Kidney (tissue), 14 donors: ENCODE results near the gene MUC5AC. TPM values are rescaled to one million over a fixed set of nuclear protein-coding genes. Genes with fewer than 3 reads are reported as not detected.

Source experiments
- DNase-seq, 5 donors: peaks; one replicate each; pipeline ENCODE4 v3.0.0-alpha.2; 2013 to 2020
- FAIRE-seq: peaks from 2 replicates; lab custom pipeline; 2012; peaks lifted over from hg19 to GRCh38; lab: Jason Lieb, UNC
- H3K27ac ChIP-seq, 2 donors: one replicate each; pipeline ENCODE4 v1.7.0; 2013; ENCODE audit warnings: low read depth in 2 of 2, low read length in 2 of 2, inconsistent platforms in 1 of 2
- H3K27me3 ChIP-seq: one replicate; pipeline ENCODE4 v1.7.1; 2013; ENCODE audit warnings: low read length, inconsistent platforms; ENCODE audit not compliant: control insufficient read depth, insufficient read depth
- H3K36me3 ChIP-seq, 3 donors: one replicate each; pipeline versions ENCODE4 v1.7.0 to v1.7.1; 2013; ENCODE audit warnings: low read length in 3 of 3, control low read depth in 1 of 3, inconsistent platforms in 1 of 3; ENCODE audit not compliant: insufficient read depth in 3 of 3, control insufficient read depth in 2 of 3
- H3K4me1 ChIP-seq, 3 donors: one replicate each; pipeline versions ENCODE4 v1.7.0 to v1.7.1; 2013; ENCODE audit warnings: low read length in 3 of 3, inconsistent platforms in 1 of 3, low read depth in 1 of 3; ENCODE audit not compliant: control insufficient read depth in 2 of 3, insufficient read depth in 2 of 3
- H3K4me3 ChIP-seq, 3 donors: one replicate each; pipeline versions ENCODE4 v1.7.0 to v1.8.1; 2013; ENCODE audit warnings: low read length in 3 of 3, control low read depth in 1 of 3, inconsistent platforms in 1 of 3
- H3K9ac ChIP-seq, 3 donors: one replicate each; pipeline versions ENCODE4 v1.7.0 to v1.7.1; 2013; ENCODE audit warnings: low read length in 3 of 3, control low read depth in 1 of 3, inconsistent platforms in 1 of 3
- H3K9me3 ChIP-seq, 3 donors: one replicate each; pipeline versions ENCODE4 v1.7.0 to v1.7.1; 2013; ENCODE audit warnings: low read length in 3 of 3, control low read depth in 1 of 3, inconsistent platforms in 1 of 3; ENCODE audit not compliant: control insufficient read depth in 2 of 3, insufficient read depth in 1 of 3
- intact Hi-C: fragments of 100-400 bp; cut with DNase I; formaldehyde crosslinking; loops from one replicate; pipeline ENCODE4 v1.11.1; 2022
- polyA plus RNA-seq: library from polyadenylated mRNA; stranded (reverse); fragments of 350-450 nt; fragmentation: Illumina TruSeq; extraction: RNeasy Lipid Tissue Mini Kit (QIAGEN cat#74804); gene quantifications from one replicate; pipeline ENCODE4 v1.2.3, GENCODE V29; 2014; ENCODE audit warnings: low read depth, low replicate concordance; ENCODE audit not compliant: insufficient read depth
- total RNA-seq: library from RNA; stranded (reverse); fragmentation: NEBNext Ultra II Directional; extraction: Animal tissue kit (Norgen Biotek cat#: 25700); gene quantifications from one replicate; pipeline ENCODE4 v1.2.1, GENCODE V29; 2021
- TF ChIP-seq, protein P1 (sequence below): IDR thresholded peaks from 3 replicates; pipeline ENCODE4 v1.5.1; 2012; ENCODE audit warnings: mild to moderate bottlenecking, moderate library complexity, borderline replicate concordance; ENCODE audit not compliant: insufficient read depth; ENCODE audit errors: extremely low read depth
- donor health status: control.
- donor health status: control.
- donor health status: control.
- donor health status: control.
- donor health status: control.
- donor health status: DM: yes; HTN: yes; CAD: no.
- donor health status: Normal renal cell carcinoma (clear cell type).

Gene MUC5AC
- total and polyA plus RNA-seq, 2 donors from 2014 or later, result 0.03 TPM; not detected in 1

- TF ChIP-seq, protein P1, sequence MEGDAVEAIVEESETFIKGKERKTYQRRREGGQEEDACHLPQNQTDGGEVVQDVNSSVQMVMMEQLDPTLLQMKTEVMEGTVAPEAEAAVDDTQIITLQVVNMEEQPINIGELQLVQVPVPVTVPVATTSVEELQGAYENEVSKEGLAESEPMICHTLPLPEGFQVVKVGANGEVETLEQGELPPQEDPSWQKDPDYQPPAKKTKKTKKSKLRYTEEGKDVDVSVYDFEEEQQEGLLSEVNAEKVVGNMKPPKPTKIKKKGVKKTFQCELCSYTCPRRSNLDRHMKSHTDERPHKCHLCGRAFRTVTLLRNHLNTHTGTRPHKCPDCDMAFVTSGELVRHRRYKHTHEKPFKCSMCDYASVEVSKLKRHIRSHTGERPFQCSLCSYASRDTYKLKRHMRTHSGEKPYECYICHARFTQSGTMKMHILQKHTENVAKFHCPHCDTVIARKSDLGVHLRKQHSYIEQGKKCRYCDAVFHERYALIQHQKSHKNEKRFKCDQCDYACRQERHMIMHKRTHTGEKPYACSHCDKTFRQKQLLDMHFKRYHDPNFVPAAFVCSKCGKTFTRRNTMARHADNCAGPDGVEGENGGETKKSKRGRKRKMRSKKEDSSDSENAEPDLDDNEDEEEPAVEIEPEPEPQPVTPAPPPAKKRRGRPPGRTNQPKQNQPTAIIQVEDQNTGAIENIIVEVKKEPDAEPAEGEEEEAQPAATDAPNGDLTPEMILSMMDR, result no peak
- no peaks in the 10 kb centered on the region for H3K36me3 ChIP-seq
- no peak overlapping the region for H3K9ac ChIP-seq
- H3K9me3 ChIP-seq, result no peaks in the 10 kb centered on the region
- DNase-seq (peak in 1 of 5 donors; percentile 71), FAIRE-seq (no peak)
- H3K4me1 ChIP-seq, result no peaks in the 10 kb centered on the region
- no peaks in the 10 kb centered on the region for H3K27me3 ChIP-seq
- intact Hi-C loops, result no loop called here
- no peak overlapping the region for H3K4me3 ChIP-seq
- H3K27ac ChIP-seq, result no peak overlapping the region
Observed at GRCh38 chr11:1109101-1109917, 48.4 kb upstream of the MUC5AC start.

DNA sequence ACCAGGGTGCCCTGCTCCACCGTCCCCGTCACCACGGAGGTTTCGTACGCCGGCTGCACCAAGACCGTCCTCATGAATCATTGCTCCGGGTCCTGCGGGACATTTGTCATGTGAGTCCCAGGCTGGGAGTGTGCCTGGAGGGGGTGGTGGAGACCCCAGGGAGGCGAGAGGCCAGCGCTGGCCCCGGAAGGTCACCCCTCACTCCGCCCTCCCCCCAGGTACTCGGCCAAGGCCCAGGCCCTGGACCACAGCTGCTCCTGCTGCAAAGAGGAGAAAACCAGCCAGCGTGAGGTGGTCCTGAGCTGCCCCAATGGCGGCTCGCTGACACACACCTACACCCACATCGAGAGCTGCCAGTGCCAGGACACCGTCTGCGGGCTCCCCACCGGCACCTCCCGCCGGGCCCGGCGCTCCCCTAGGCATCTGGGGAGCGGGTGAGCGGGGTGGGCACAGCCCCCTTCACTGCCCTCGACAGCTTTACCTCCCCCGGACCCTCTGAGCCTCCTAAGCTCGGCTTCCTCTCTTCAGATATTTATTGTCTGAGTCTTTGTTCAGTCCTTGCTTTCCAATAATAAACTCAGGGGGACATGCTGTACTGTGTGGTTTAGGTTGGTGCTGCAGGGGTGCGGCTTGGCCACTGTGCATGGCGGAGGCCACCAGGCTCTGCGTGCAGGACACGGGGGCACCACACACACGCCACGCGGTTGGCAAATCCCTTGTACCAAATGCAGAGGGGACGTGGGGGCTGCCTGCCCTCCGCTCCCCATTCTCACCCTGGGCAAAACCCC is 47.6 kb upstream of the MUC5AC start:
- no peak overlapping the region for H3K4me3 ChIP-seq
- DNase-seq, result no peak
- no peaks in the 10 kb centered on the region for H3K9me3 ChIP-seq
- TF ChIP-seq, protein P1, result no peak
- no peak for FAIRE-seq
- H3K4me1 ChIP-seq, result no peaks in the 10 kb centered on the region
- H3K27ac ChIP-seq, result no peak overlapping the region
- no peaks in the 10 kb centered on the region for H3K36me3 ChIP-seq
- no peak overlapping the region for H3K9ac ChIP-seq
- no peaks in the 10 kb centered on the region for H3K27me3 ChIP-seq
- intact Hi-C loops, result no loop called here

DNA sequence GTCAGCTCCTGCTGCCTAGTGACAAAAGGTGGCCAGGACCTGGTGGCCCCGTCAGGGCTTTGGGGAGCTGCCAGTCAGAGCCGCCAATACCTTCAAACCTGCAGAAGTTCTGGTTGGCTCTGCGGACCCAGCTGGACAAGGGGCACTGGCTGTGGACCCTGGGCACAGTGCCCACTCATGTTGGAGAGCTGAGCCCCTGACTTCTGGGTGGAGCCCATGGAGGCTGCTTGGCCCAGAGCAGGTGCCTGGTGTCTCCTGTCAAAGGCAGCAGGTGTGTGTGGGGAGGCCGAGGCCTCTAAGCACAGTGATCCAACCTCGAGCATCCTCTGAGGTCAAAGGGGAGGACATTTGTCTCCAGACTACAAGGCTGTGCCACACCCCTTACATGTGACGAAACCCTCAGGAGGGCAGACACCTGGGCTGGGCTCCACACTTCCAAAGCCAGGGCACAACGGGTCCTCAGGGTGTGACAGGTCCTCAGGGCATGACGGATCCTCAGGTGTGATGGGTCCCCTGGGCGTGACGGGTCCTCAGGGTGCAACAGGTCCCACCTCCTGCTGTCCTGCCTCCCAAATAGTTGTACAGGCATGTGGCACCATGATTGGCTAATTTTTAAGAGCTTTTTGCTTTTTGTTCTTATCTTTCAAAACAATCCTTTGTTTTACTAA is 46.1 kb upstream of the MUC5AC start:
- DNase-seq (peak in 2 of 5 donors; percentile 18 to 52), FAIRE-seq (no peak)
- Histone ChIP-seq H3K27ac (no peak overlapping the region), H3K4me1 (no peaks in the 10 kb centered on the region), H3K36me3 (no peaks in the 10 kb centered on the region), H3K9ac (no peak overlapping the region), H3K9me3 (no peaks in the 10 kb centered on the region), H3K27me3 (no peaks in the 10 kb centered on the region), H3K4me3 (no peak overlapping the region)
- intact Hi-C loops, result no loop called here
- TF ChIP-seq, protein P1, result no peak
